Right lobe of liver (tissue), 6 donors: ENCODE results near the gene SUCO. TPM values are rescaled to one million over a fixed set of nuclear protein-coding genes. Genes with fewer than 3 reads are reported as not detected.
A peak's percentile ranks its signal among the peaks of the same experiment; 100 is the strongest.

Source experiments
- ATAC-seq, 4 donors: fragments of 200-7000 bp; cut with Tn5 transposase; one replicate each; pipeline ENCODE4 v1.9.1; 2020; ENCODE audit warnings: mild to moderate bottlenecking in 4 of 4, moderate library complexity in 4 of 4
- DNase-seq, 3 donors: peaks; one replicate each; pipeline ENCODE4 v3.0.0-alpha.2; 2020
- H3K27ac ChIP-seq, 3 donors: fragments of 200-600 bp; one replicate each; pipeline ENCODE4 v1.8.0; 2022
- H3K27me3 ChIP-seq, 2 donors: fragments of 200-600 bp; one replicate each; pipeline ENCODE4 v1.8.0; 2022
- H3K36me3 ChIP-seq, 4 donors: fragments of 200-600 bp; sonication (generic) in 1 of 4; one replicate each; pipeline versions ENCODE4 v1.5.1 to v1.8.0; 2017 to 2022; ENCODE audit warnings: control low read depth in 1 of 4
- H3K4me1 ChIP-seq, 4 donors: fragments of 200-600 bp; sonication (generic) in 1 of 4; one replicate each; pipeline versions ENCODE4 v1.5.1 to v1.8.0; 2017 to 2022; ENCODE audit warnings: control low read depth in 1 of 4
- H3K4me3 ChIP-seq, 3 donors: fragments of 200-600 bp; one replicate each; pipeline ENCODE4 v1.8.0; 2022
- H3K9me3 ChIP-seq, 4 donors: fragments of 200-600 bp; sonication (generic) in 1 of 4; one replicate each; pipeline versions ENCODE4 v1.5.1 to v1.8.0; 2017 to 2022; ENCODE audit warnings: control low read depth in 1 of 4
- CTCF ChIP-seq, 4 donors: fragments of 200-600 bp in 3 of 4; fragments of 450-650 bp in 1 of 4; IDR thresholded peaks; one replicate each; pipeline versions ENCODE4 v1.5.1 to v1.8.0; 2016 to 2022; ENCODE audit warnings: antibody characterized with exemption in 4 of 4, mild to moderate bottlenecking in 2 of 4
- POLR2A ChIP-seq: fragments of 450-650 bp; IDR thresholded peaks from one replicate; pipeline ENCODE4 v1.6.1; 2017; ENCODE audit warnings: antibody characterized with exemption, mild to moderate bottlenecking
- WGBS: methylation state at CpG from one replicate; pipeline ENCODE4 v1.1.6; 2018; ENCODE audit warnings: low coverage, low lambda C conversion rate; ENCODE audit not compliant: insufficient coverage; ENCODE audit errors: missing lambda C conversion rate; 5-methylcytosine and 5-hydroxymethylcytosine counted together
- intact Hi-C, 2 donors: fragments of 100-400 bp; cut with DNase I; formaldehyde crosslinking; loops; one replicate each; pipeline versions ENCODE4 v1.11.2 to v1.14.1; 2022
- total RNA-seq, 6 experiments: library from RNA; depleted of rRNA in 2 of 6; stranded (reverse); fragments of >200 nt in 2 of 6; fragmentation: NEBNext Ultra II Directional in 3 of 6; extraction: Animal tissue kit (Norgen Biotek cat#: 25700) in 3 of 6; gene quantifications; one replicate each; pipeline versions ENCODE4 v1.1.0 to v1.2.4, GENCODE V29; 2016 to 2023
- donor health status: DM: no; HTN: yes; CAD: no.
- donor health status: DM: no; HTN: no; CAD: no.
- donor health status: DM: no; HTN: no; CAD: no.
- donor health status: DM: no; HTN: yes; CAD: no.
- donor health status: DM: no; HTN: yes; CAD: no.

The SUCO gene
- total RNA-seq, 6 experiments from 2014 or later, result 6.6 to 17.9 (median 11.2) TPM

GRCh38 chr1:172498857-172499256 lies 34.1 kb upstream of the SUCO start:
- 100% methylated on average over 2 of the region's 2 CpGs for WGBS
- H3K36me3 ChIP-seq, result no peaks in the 10 kb centered on the region
- no peak for DNase-seq
- H3K27ac ChIP-seq, result no peak overlapping the region
- H3K4me3 ChIP-seq, result no peak overlapping the region
- TF ChIP-seq POLR2A (no peak), CTCF (IDR thresholded peaks at IDR 0.05) (no peak)
- peaks cover 0 to 10% (median 0%) of the 10 kb centered on the region in 4 donors for H3K4me1 ChIP-seq
- no peaks in the 10 kb centered on the region for H3K9me3 ChIP-seq
- no peak for ATAC-seq
- intact Hi-C loops, result no loop called here
- H3K27me3 ChIP-seq, result no peaks in the 10 kb centered on the region

- 0% methylated on average over 1 of the region's 3 CpGs for WGBS
- no peak overlapping the region for H3K4me3 ChIP-seq
- no peaks in the 10 kb centered on the region for H3K9me3 ChIP-seq
- ATAC-seq (peak; percentile 75 to 97 (median 92)), DNase-seq (peak; percentile 65 to 70 (median 67))
- H3K27ac ChIP-seq, result peak overlapping the region in 2 of 3 donors; percentile 42 to 62
- peak; percentile 46 for TF ChIP-seq POLR2A
- TF ChIP-seq CTCF (IDR thresholded peaks at IDR 0.05), result no peak
- H3K27me3 ChIP-seq, result no peaks in the 10 kb centered on the region
- H3K4me1 ChIP-seq, result peaks cover 0 to 10% (median 0%) of the 10 kb centered on the region in 4 donors
- H3K36me3 ChIP-seq, result no peaks in the 10 kb centered on the region
- intact Hi-C loops, result no loop called here
These were observed 33.3 kb upstream of the SUCO start for GRCh38 chr1:172499636-172500141.

GRCh38 chr1:172500207-172500606 lies 32.7 kb upstream of the SUCO start:
- TF ChIP-seq POLR2A (no peak), CTCF (IDR thresholded peaks at IDR 0.05) (no peak)
- intact Hi-C loops, result no loop called here
- ATAC-seq (peak in 2 of 4 donors; percentile 28 to 29), DNase-seq (no peak)
- Histone ChIP-seq H3K27me3 (no peaks in the 10 kb centered on the region), H3K4me1 (peaks cover 0 to 10% (median 0%) of the 10 kb centered on the region in 4 donors), H3K9me3 (no peaks in the 10 kb centered on the region), H3K27ac (peak overlapping the region in 2 of 3 donors; percentile 42 to 62), H3K36me3 (no peaks in the 10 kb centered on the region), H3K4me3 (no peak overlapping the region)
- 75% methylated on average over 2 of the region's 2 CpGs for WGBS

GRCh38 chr1:172507741-172508140 lies 25.2 kb upstream of the SUCO start:
- Histone ChIP-seq H3K4me3 (no peak overlapping the region), H3K9me3 (no peaks in the 10 kb centered on the region), H3K36me3 (no peaks in the 10 kb centered on the region), H3K27ac (no peak overlapping the region), H3K27me3 (no peaks in the 10 kb centered on the region), H3K4me1 (no peaks in the 10 kb centered on the region)
- ATAC-seq (no peak), DNase-seq (no peak)
- TF ChIP-seq CTCF (IDR thresholded peaks at IDR 0.05) (no peak), POLR2A (no peak)
- intact Hi-C loops, result no loop called here

- TF ChIP-seq CTCF (IDR thresholded peaks at IDR 0.05), result no peak
- no peak for TF ChIP-seq POLR2A
- H3K4me1 ChIP-seq, result no peaks in the 10 kb centered on the region
- H3K27ac ChIP-seq, result no peak overlapping the region
- no peaks in the 10 kb centered on the region for H3K9me3 ChIP-seq
- intact Hi-C loops, result no loop called here
- DNase-seq, result no peak
- ATAC-seq, result no peak
- H3K36me3 ChIP-seq, result no peaks in the 10 kb centered on the region
- no peak overlapping the region for H3K4me3 ChIP-seq
- H3K27me3 ChIP-seq, result no peaks in the 10 kb centered on the region
- 88% methylated on average over 3 of the region's 3 CpGs for WGBS
These were observed 22.5 kb upstream of the SUCO start for GRCh38 chr1:172510479-172510878.
